WTC11 (cell line): ENCODE measurements around the gene TIAM2.

Experiments used
- CBFB ChIP-seq: sonication (generic); formaldehyde crosslinking; IDR thresholded peaks from 2 replicates; pipeline ENCODE4 v1.8.1; 2022; ENCODE audit warnings: mild to moderate bottlenecking, low read depth, missing genetic modification reagents
- KAT7 ChIP-seq: sonication (generic); formaldehyde crosslinking; IDR thresholded peaks from 2 replicates; pipeline ENCODE4 v1.8.1; 2023; ENCODE audit warnings: missing genetic modification reagents, mild to moderate bottlenecking, borderline replicate concordance
- TF ChIP-seq, protein P1 (sequence below): fragments of 200-600 bp; IDR thresholded peaks from 2 replicates; pipeline ENCODE4 v1.8.0; 2022; ENCODE audit warnings: antibody characterized with exemption
- TF ChIP-seq, protein P2 (sequence below): sonication (generic); formaldehyde crosslinking; IDR thresholded peaks from 2 replicates; pipeline ENCODE4 v1.8.1; 2022; ENCODE audit warnings: mild to moderate bottlenecking, missing genetic modification reagents, moderate library complexity, borderline replicate concordance

DNA sequence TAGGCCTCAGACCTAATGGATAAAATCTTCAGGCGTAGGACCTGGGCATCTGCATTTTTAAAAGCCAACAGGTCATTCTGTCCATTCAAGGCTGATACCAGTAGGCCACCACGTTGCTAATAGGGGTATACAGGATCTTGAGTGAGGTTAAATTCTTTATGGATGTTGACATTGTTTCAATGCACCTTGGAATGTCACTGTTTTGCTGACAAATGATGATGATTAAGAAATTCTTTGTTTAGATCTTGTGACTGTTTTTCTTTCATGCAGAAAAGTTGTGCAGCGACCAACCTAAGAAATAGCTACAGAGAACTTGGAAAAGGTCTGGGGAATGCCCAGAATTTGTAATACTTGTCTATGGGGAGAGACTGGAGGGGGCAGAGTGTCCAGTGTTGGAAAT is 167.6 kb downstream of the TIAM2 start:
- TF ChIP-seq, protein P1, sequence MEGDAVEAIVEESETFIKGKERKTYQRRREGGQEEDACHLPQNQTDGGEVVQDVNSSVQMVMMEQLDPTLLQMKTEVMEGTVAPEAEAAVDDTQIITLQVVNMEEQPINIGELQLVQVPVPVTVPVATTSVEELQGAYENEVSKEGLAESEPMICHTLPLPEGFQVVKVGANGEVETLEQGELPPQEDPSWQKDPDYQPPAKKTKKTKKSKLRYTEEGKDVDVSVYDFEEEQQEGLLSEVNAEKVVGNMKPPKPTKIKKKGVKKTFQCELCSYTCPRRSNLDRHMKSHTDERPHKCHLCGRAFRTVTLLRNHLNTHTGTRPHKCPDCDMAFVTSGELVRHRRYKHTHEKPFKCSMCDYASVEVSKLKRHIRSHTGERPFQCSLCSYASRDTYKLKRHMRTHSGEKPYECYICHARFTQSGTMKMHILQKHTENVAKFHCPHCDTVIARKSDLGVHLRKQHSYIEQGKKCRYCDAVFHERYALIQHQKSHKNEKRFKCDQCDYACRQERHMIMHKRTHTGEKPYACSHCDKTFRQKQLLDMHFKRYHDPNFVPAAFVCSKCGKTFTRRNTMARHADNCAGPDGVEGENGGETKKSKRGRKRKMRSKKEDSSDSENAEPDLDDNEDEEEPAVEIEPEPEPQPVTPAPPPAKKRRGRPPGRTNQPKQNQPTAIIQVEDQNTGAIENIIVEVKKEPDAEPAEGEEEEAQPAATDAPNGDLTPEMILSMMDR, result no peak
- TF ChIP-seq, protein P2, sequence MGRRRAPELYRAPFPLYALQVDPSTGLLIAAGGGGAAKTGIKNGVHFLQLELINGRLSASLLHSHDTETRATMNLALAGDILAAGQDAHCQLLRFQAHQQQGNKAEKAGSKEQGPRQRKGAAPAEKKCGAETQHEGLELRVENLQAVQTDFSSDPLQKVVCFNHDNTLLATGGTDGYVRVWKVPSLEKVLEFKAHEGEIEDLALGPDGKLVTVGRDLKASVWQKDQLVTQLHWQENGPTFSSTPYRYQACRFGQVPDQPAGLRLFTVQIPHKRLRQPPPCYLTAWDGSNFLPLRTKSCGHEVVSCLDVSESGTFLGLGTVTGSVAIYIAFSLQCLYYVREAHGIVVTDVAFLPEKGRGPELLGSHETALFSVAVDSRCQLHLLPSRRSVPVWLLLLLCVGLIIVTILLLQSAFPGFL (CRISPR knock-in tag), result no peak
- TF ChIP-seq KAT7 (no peak), CBFB (CRISPR knock-in tag) (no peak)
